Fibroblast of skin of scalp (primary cell): ENCODE data around the gene MAFB.
A peak's percentile ranks its signal among the peaks of the same experiment; 100 is the strongest.

ENCODE experiments used
- DNase-seq: peaks from one replicate; pipeline ENCODE4 v3.0.0-alpha.2; 2013

The MAFB gene

GRCh38 chr20:40681165-40681564, 7.9 kb downstream of the MAFB start:
- DNase-seq = no peak

GRCh38 chr20:40680161-40680959, 8.7 kb downstream of the MAFB start:
- no peak for DNase-seq

- no peak for DNase-seq
These were observed 9.9 kb downstream of the MAFB start for GRCh38 chr20:40679184-40679583.

- DNase-seq = no peak
These were observed 10.7 kb downstream of the MAFB start for GRCh38 chr20:40678286-40678875.

GRCh38 chr20:40677343-40677924, 11.6 kb downstream of the MAFB start:
- no peak for DNase-seq

- DNase-seq = no peak
These were observed 12.4 kb downstream of the MAFB start for GRCh38 chr20:40676491-40677269.

GRCh38 chr20:40675599-40676221, 13.3 kb downstream of the MAFB start:
- DNase-seq = no peak

- DNase-seq = no peak
These were observed 15.6 kb downstream of the MAFB start for GRCh38 chr20:40673442-40673841.

GRCh38 chr20:40672095-40672494, 16.9 kb downstream of the MAFB start:
- DNase-seq = no peak

- no peak for DNase-seq
These were observed 18.8 kb downstream of the MAFB start for GRCh38 chr20:40670253-40670652.

GRCh38 chr20:40669692-40670091, 19.3 kb downstream of the MAFB start:
- DNase-seq = no peak

- peak; percentile 21 for DNase-seq
These were observed 20.4 kb downstream of the MAFB start for GRCh38 chr20:40668449-40669228.

GRCh38 chr20:40667503-40667902, 21.5 kb downstream of the MAFB start:
- no peak for DNase-seq

- DNase-seq = no peak
These were observed 22.7 kb downstream of the MAFB start for GRCh38 chr20:40666336-40666735.

- no peak for DNase-seq
These were observed 24.1 kb downstream of the MAFB start for GRCh38 chr20:40664891-40665290.

GRCh38 chr20:40663991-40664880, 24.8 kb downstream of the MAFB start:
- peak; percentile 10 for DNase-seq

- no peak for DNase-seq
These were observed 25.7 kb downstream of the MAFB start for GRCh38 chr20:40663304-40663790.

- no peak for DNase-seq
These were observed 29.5 kb downstream of the MAFB start for GRCh38 chr20:40659567-40659966.

GRCh38 chr20:40658509-40658908, 30.5 kb downstream of the MAFB start:
- no peak for DNase-seq

GRCh38 chr20:40657526-40657925, 31.5 kb downstream of the MAFB start:
- no peak for DNase-seq

GRCh38 chr20:40655451-40655850, 33.6 kb downstream of the MAFB start:
- peak; percentile 57 for DNase-seq
